Renal cortical epithelial cell (primary cell): Measurements from ENCODE around the gene FPR3. TPM values are rescaled to one million over a fixed set of nuclear protein-coding genes. Genes with fewer than 3 reads are reported as not detected.

ENCODE experiments used
- total RNA-seq: library from RNA; depleted of rRNA; stranded (reverse); fragments of >200 nt; gene quantifications from 2 replicates; pipeline ENCODE4 v1.2.3, GENCODE V29; 2014

Gene FPR3
- total RNA-seq, 1 donor from 2014 or later = not detected

Other genes with a start within 250 kb of the FPR3 start
- 3.3 and 12.5 TPM in 2 replicates for gene ZNF175, start 223.9 kb upstream of the FPR3 start, total RNA-seq
- not detected in 2 replicates for gene SIGLEC5, start 164.8 kb upstream of the FPR3 start, total RNA-seq
- gene SIGLEC14, start 148.3 kb upstream of the FPR3 start, total RNA-seq = not detected in 2 replicates
- 1.7 and 3.5 TPM in 2 replicates for gene SPACA6, start 101.8 kb upstream of the FPR3 start, total RNA-seq
- 0.17 TPM in 1 of 2 replicates, not detected in the other for gene HAS1, start 71.2 kb upstream of the FPR3 start, total RNA-seq
- gene FPR1, start 43.3 kb upstream of the FPR3 start, total RNA-seq = 0.40 and 0.69 TPM in 2 replicates
- gene FPR2, start 34.0 kb upstream of the FPR3 start, total RNA-seq = 0.10 TPM in 1 of 2 replicates, not detected in the other
- gene ZNF577, start 92.8 kb downstream of the FPR3 start, total RNA-seq = 3.0 and 14.7 TPM in 2 replicates
- 10.9 and 14.9 TPM in 2 replicates for gene ZNF649, start 109.9 kb downstream of the FPR3 start, total RNA-seq
- gene ZNF613, start 132.3 kb downstream of the FPR3 start, total RNA-seq = 5.2 and 12.0 TPM in 2 replicates
- gene ZNF350, start 191.7 kb downstream of the FPR3 start, total RNA-seq = 14.4 and 15.6 TPM in 2 replicates
- 5.4 and 20.6 TPM in 2 replicates for gene ZNF615, start 213.1 kb downstream of the FPR3 start, total RNA-seq
- 11.6 and 15.8 TPM in 2 replicates for gene ZNF614, start 233.2 kb downstream of the FPR3 start, total RNA-seq